Superior temporal gyrus (tissue), 1 donor: ENCODE results near the gene BMP8B.
"Not testable (repeated sequence)": the region's sequence is repeated elsewhere in the genome, so short reads cannot be mapped to it uniquely, and the experiment has no call there.

Experiments
- DNase-seq: peaks from one replicate; pipeline ENCODE4 v3.0.0-alpha.2; 2016; ENCODE audit errors: extremely low spot score

Gene BMP8B

GRCh38 chr1:39816415-39817090, 27.9 kb upstream of the BMP8B start:
- DNase-seq, result peak; percentile 74

- DNase-seq, result no peak
Observed at GRCh38 chr1:39812913-39813312, 24.2 kb upstream of the BMP8B start.

GRCh38 chr1:39808784-39809517, 20.3 kb upstream of the BMP8B start:
- no peak for DNase-seq

GRCh38 chr1:39805385-39805784, 16.7 kb upstream of the BMP8B start:
- DNase-seq, result no peak

GRCh38 chr1:39802496-39803260, 14.0 kb upstream of the BMP8B start:
- no peak for DNase-seq

- DNase-seq, result no peak
Observed at GRCh38 chr1:39800471-39800835, 11.8 kb upstream of the BMP8B start.

GRCh38 chr1:39799770-39800470, 11.3 kb upstream of the BMP8B start:
- DNase-seq, result peak; percentile 76

GRCh38 chr1:39798859-39799769, 10.4 kb upstream of the BMP8B start:
- peak; percentile 76 for DNase-seq

- DNase-seq, result no peak
Observed at GRCh38 chr1:39795651-39796050, 7.0 kb upstream of the BMP8B start.

- DNase-seq, result no peak
Observed at GRCh38 chr1:39791838-39792237, 3.2 kb upstream of the BMP8B start.

- DNase-seq, result no peak
Observed at GRCh38 chr1:39789571-39790110, 976 bp upstream of the BMP8B start.

GRCh38 chr1:39788426-39788757, 273 bp downstream of the BMP8B start:
- no peak for DNase-seq

- not testable (repeated sequence) for DNase-seq
Observed at GRCh38 chr1:39787964-39788363, 701 bp downstream of the BMP8B start.

GRCh38 chr1:39787468-39787867, 1.2 kb downstream of the BMP8B start:
- DNase-seq, result no peak

- not testable (repeated sequence) for DNase-seq
Observed at GRCh38 chr1:39787108-39787375, 1.6 kb downstream of the BMP8B start.

GRCh38 chr1:39786303-39787107, 2.2 kb downstream of the BMP8B start:
- DNase-seq, result not testable (repeated sequence)

- not testable (repeated sequence) for DNase-seq
Observed at GRCh38 chr1:39782685-39783084, 6.0 kb downstream of the BMP8B start.

GRCh38 chr1:39782103-39782502, 6.6 kb downstream of the BMP8B start:
- DNase-seq, result no peak

- no peak for DNase-seq
Observed at GRCh38 chr1:39781349-39781715, 7.3 kb downstream of the BMP8B start.

GRCh38 chr1:39779821-39780220, 8.8 kb downstream of the BMP8B start:
- DNase-seq, result no peak
